NCI-H2081 (cell line): ENCODE data around the gene ZNF212.
A peak's percentile ranks its signal among the peaks of the same experiment; 100 is the strongest.

ENCODE experiments used
- DNase-seq, 2 experiments: peaks; one replicate each; lab custom pipeline; 2025; lab: John Stamatoyannopoulos, UW

Gene ZNF212

GRCh38 chr7:149239345-149240143 lies at the start of gene ZNF212:
TSS of gene ZNF212 (plus strand) at chr7:149239651. CDS start at chr7:149239779, 128 bp downstream.
- peak; percentile 91 to 92 for DNase-seq

DNA sequence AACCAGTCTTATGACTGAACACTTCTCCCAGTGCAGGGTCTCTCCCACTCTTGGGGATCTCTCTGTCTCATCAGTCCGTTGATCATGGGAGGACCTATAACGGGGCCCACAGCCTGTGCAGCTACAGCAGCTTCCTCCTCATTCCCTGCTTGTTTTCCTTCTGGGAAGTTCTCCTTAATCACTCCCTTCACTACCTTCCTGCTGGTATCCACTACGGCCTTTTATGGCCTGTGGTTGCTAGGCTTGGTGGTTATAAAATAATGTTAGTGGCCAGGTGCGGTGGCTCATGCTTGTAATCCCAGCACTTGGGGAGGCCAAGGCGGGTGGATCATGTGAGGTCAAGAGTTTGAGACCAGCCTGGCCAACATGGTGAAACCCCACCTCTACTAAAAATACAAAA lies 47.6 kb upstream of the ZNF212 start:
- no peak for DNase-seq

DNA sequence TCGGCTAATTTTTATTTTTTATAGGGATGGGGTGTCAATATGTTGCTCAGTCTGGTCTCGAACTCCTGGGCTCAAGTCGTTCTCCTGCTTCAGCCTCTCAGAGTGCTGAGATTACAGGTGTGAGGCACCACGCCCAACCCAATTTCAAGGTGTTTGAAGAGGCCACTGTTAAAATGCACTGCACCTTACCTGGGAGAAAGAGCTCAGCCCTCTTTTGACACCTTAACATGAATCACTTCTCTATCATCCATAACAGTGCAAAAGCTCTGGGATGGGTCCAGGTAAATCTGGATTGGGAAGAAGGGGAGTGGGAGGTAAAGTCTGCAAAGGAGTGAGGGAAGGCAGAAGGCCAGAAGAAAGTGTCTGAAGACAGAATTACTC lies 44.7 kb upstream of the ZNF212 start:
- no peak for DNase-seq

- DNase-seq = peak; percentile 95 to 96
Measured at GRCh38 chr7:149195180-149196150, 44.0 kb upstream of the ZNF212 start, which contains the start of gene ZNF282. TSS of gene ZNF282 (plus strand) at chr7:149195546. CDS start at chr7:149195590, 44 bp downstream.

DNA sequence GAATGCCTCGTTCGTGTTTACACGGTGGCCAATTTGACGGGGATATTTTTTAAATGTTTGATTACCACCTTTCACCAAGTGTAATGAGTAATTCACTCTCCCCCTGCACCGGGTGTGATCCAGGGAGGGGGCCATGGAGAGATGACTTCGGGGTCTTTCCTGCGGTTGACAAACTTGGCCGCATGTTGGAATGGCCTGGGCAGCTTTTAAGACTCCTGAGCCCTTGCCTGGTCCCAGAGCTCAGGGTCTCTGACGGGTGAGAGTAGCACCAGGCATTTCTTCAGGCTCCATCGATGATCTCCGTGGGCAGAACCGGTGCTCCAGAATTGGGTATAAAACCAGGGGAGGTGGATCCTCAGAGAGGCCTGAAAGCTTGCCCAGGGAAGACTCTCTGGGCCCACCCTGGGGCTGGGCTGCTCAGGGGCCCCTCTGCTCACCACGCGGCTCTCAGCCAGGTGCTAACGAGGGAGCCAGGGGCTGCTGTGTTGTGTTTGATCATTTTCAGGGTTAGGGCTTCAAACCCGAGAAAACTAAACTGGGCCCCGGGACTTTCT lies 43.2 kb upstream of the ZNF212 start:
- no peak for DNase-seq

DNA sequence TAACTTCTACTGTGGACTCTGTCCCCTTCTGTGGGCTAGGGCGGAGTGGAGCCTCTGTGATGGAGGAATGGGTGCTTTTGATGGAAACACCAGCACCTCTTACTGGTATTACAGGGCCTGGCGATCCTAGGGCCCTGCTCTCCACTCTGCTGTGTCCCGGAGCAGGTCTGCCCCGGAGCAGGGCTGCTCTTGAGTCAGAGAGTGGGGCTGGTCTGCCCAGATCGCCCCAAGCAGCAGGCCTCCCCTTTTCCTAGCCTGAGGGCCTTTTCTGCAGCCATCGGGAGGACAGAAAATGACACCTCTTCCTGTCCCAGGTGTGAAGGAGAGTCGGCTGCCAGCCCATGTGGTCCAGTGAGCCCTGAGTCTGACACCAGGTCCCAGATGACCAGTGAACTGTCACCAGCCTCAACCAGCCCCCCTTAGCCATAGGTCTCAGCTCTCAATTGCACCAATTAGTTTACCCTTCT lies 42.7 kb upstream of the ZNF212 start:
- DNase-seq = peak; percentile 14 to 16

DNA sequence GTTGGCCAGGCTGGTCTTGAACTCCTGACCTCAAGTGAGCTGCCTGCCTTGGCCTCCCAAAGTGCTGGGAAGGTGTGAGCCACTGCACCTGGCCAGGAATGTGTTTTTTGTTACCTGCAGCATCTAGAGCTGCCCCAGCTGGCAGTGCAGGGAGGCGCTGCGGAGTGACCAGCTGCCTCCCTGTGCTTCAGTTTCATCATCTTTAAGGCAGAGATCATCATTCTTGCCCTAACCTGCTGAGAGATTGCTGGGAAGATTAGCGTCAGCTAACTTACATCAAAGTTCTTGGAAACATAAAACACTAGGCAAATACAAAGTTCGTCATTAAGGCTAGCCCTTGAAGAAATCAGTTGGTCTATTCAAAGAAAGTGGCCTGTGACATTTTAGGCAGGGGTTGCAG lies 41.8 kb upstream of the ZNF212 start:
- DNase-seq = no peak

DNA sequence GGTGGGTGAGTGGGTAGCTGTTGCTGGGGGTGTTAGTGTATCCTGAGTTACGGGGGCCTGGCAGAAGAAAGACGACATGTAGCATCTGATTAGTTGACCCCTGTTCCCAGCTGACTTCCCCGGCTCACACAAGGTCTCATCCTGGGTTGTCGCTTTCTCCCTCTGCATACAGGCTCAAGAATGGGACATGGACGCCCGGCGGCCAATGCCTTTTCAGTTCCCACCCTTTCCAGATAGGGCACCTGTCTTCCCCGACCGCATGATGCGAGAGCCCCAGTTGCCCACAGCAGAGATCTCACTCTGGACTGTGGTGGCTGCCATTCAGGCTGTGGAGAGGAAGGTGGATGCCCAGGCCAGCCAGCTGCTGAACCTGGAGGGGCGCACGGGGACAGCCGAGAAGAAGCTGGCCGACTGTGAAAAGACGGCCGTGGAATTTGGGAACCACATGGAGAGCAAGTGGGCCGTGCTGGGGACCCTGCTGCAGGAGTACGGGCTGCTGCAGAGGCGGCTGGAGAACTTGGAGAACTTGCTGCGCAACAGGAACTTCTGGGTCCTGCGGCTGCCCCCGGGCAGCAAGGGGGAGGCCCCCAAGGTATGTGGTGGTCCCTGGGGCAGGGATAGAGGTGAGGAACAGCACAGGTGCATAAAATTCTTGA lies 41.2 kb upstream of the ZNF212 start:
- DNase-seq = no peak

- DNase-seq = no peak
Measured at GRCh38 chr7:149199234-149199995, 40.0 kb upstream of the ZNF212 start.

DNA sequence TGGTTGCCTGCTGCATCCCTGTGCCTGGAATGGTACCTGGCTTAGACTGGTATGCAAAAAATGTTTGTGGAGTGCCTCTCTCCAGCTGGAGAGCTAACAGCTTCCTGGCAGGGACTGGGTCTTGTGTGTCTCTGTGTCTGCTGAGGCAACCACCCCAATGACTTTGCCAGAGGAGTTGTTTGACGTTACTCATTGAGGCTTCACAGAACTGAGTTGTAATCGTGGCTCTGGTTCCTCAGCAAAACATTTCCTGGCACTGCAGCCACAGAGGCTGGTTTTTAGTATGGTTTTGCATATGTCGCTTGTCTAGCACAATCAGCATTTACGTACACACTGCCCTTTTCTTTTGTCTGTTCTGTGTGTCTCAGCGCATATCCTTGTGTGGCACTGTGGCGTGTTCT lies 36.6 kb upstream of the ZNF212 start:
- no peak for DNase-seq

GRCh38 chr7:149205690-149206381 lies 33.6 kb upstream of the ZNF212 start:
- DNase-seq = no peak

DNA sequence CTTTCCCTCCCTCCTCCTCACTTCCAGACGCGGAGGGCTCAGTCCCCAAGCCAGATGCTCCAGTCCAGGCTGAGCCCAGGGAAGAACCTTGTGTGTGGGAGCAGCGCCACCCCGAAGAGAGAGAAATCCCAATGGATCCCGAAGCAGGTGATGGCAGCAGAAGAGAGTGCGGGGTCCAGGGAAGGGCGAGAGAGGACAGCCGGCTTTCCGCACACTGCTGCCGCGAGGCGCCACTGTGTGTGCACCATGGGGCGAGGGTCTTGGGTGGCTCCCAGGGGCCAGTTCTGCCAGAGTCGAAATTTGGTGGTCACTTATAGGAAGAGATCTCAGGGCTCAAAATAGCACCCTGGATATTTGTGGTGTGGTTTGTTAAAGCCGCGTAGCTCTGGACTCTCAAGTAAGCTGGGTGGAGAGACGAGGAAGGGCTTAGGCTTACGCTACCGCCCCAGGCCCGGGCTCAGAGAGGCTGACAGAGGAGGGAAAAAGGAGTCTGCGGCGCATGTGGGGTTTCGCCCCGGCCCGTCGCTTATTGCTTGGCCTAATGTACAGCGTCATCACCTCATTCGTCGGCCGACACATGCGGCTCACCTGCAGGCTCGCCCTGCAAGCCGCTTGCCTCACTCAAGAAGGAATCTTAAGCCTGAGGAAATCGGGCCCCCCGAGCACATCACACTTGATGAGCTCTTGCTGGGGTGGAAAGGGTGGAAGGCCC lies 32.0 kb upstream of the ZNF212 start:
- DNase-seq = no peak

- peak in 1 of 2 experiments; percentile 39 for DNase-seq
Measured at GRCh38 chr7:149209518-149210269, 29.8 kb upstream of the ZNF212 start.

DNA sequence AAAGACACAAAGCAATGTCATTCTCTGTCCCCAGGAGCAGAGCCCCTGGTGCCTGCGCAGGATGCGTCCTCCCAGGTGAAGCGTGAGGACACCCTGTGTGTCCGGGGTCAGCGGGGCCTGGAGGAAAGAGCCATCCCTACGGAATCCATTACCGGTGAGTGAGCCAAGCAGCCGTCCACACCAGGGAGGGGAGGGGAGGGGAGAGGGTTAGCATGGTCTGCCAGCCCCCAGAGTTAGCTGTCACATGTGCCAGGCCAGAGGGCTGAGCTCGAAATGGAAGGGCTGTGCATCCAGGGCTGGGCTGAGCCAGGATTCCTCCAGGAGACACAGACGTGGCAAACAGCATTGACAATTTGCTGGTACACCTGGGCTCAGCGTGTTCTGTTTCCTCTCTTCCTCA lies 28.9 kb upstream of the ZNF212 start:
- DNase-seq = no peak

GRCh38 chr7:149214020-149214720 lies 25.3 kb upstream of the ZNF212 start:
- DNase-seq = no peak

DNA sequence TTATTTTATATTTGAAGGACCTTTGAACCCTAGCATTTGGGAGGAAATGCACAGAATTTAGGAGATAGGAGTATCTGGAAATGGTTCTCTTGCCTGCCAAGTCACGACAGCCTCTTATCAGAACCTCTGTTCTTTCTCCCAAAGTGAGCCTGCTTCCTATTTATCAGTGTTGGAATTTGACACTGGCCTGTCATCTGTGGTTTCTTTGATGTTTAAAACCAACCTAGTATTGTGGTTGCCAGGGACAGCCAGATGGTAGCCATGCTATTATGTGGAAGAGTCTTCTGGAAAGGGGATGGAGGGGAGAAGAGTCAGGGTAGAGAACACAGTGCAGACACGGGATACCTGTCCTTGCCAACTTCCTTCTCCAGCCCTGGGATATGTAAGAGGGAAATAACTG lies 23.0 kb upstream of the ZNF212 start:
- no peak for DNase-seq

- DNase-seq = no peak
Measured at GRCh38 chr7:149217570-149217969, 21.9 kb upstream of the ZNF212 start.
